ENCODE data around the gene TMEM39B. TPM values are rescaled to one million over a fixed set of nuclear protein-coding genes. Genes with fewer than 3 reads are reported as not detected.

Gene TMEM39B
- total and polyA plus RNA-seq, 2 of the 4 experiments (the other 2 are of a cell fraction), result 6.5 to 28.7 TPM

DNA sequence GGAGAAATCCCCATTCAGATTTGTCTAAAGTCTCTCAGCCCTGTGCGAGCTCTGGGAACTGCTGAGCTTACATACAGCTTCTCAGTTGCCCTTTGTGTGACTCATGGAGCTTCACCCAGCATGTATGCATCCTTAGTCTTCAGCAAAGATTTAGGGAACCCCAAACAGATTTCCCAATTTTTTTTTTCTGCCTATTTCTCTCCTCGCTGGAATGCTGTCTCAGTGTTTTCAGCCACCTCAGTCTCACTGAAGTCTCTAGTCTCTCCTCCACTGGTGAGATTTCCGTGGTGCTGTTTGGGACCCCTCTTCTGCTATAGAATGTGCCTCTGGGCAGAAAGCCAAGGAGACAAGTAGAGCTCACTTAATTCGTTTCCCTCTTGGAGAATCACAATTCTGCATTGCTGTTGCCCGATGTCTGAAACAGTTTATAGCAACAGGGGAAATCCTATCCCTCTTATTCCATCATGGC is 78.6 kb downstream of the TMEM39B start:
- H3K23ac ChIP-seq (ENCODE audit: low read depth, low read length), result peak overlapping the region; percentile 72; the same call in 1 of the 2 replicates
- TF ChIP-seq CHD1 (IDR thresholded peaks at IDR 0.05; ENCODE audit: low read depth, low read length) (no peak), POLR2A (IDR thresholded peaks at IDR 0.05; ENCODE audit: low read depth, low read length) (no peak), SMC3 (IDR thresholded peaks at IDR 0.05; ENCODE audit: low read depth, low read length) (peak; percentile 18; the same call in 1 of the 2 replicates), MAFK (IDR thresholded peaks at IDR 0.05; ENCODE audit: low read depth, low read length) (peak; percentile 58), RFX5 (IDR thresholded peaks at IDR 0.05; ENCODE audit: low read depth, low read length) (no peak), RAD21 (IDR thresholded peaks at IDR 0.05; ENCODE audit: low read length) (no peak), NFE2L2 (IDR thresholded peaks at IDR 0.05; ENCODE audit: low read depth, low read length) (no peak), BHLHE40 (IDR thresholded peaks at IDR 0.05; ENCODE audit: low read depth, low read length) (no peak), FOS (IDR thresholded peaks at IDR 0.05; ENCODE audit: low read depth, low read length) (peak; percentile 61), MAZ (IDR thresholded peaks at IDR 0.05; ENCODE audit: borderline replicate concordance, low read depth, low read length) (no peak), MXI1 (IDR thresholded peaks at IDR 0.05; ENCODE audit: borderline replicate concordance, low read depth, low read length) (no peak), CEBPB (IDR thresholded peaks at IDR 0.05; ENCODE audit: low read depth, low read length) (peak; percentile 29), RCOR1 (IDR thresholded peaks at IDR 0.05; ENCODE audit: insufficient replicate concordance, low read length) (no peak)
- TF ChIP-seq, protein P1, sequence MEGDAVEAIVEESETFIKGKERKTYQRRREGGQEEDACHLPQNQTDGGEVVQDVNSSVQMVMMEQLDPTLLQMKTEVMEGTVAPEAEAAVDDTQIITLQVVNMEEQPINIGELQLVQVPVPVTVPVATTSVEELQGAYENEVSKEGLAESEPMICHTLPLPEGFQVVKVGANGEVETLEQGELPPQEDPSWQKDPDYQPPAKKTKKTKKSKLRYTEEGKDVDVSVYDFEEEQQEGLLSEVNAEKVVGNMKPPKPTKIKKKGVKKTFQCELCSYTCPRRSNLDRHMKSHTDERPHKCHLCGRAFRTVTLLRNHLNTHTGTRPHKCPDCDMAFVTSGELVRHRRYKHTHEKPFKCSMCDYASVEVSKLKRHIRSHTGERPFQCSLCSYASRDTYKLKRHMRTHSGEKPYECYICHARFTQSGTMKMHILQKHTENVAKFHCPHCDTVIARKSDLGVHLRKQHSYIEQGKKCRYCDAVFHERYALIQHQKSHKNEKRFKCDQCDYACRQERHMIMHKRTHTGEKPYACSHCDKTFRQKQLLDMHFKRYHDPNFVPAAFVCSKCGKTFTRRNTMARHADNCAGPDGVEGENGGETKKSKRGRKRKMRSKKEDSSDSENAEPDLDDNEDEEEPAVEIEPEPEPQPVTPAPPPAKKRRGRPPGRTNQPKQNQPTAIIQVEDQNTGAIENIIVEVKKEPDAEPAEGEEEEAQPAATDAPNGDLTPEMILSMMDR (conservative IDR thresholded peaks at IDR 0.05; ENCODE audit: low read depth, low read length), result no peak
- TF ChIP-seq, protein P2, sequence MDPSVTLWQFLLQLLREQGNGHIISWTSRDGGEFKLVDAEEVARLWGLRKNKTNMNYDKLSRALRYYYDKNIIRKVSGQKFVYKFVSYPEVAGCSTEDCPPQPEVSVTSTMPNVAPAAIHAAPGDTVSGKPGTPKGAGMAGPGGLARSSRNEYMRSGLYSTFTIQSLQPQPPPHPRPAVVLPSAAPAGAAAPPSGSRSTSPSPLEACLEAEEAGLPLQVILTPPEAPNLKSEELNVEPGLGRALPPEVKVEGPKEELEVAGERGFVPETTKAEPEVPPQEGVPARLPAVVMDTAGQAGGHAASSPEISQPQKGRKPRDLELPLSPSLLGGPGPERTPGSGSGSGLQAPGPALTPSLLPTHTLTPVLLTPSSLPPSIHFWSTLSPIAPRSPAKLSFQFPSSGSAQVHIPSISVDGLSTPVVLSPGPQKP (IDR thresholded peaks at IDR 0.05; ENCODE audit: borderline replicate concordance, low read depth, low read length), result no peak
- TF ChIP-seq, protein P3, sequence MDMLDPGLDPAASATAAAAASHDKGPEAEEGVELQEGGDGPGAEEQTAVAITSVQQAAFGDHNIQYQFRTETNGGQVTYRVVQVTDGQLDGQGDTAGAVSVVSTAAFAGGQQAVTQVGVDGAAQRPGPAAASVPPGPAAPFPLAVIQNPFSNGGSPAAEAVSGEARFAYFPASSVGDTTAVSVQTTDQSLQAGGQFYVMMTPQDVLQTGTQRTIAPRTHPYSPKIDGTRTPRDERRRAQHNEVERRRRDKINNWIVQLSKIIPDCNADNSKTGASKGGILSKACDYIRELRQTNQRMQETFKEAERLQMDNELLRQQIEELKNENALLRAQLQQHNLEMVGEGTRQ (IDR thresholded peaks at IDR 0.05; ENCODE audit: low read depth, low read length), result no peak
- POLR2A ChIA-PET (ENCODE audit: unreplicated experiment), result no interaction called here
- no peak overlapping the region for H2AK5ac ChIP-seq (ENCODE audit: low read depth, low read length)
- no peak overlapping the region for H4K8ac ChIP-seq (ENCODE audit: low read depth in 2 of 2, low read length in 2 of 2)
- 0 out of 2 replicates have a peak overlapping the region, but pooled peaks have one; percentile 36 for H3K4ac ChIP-seq (ENCODE audit: low read depth, low read length)
- peak overlapping the region; percentile 59 for H2AK9ac ChIP-seq (replicated peaks; ENCODE audit: low read depth, low read length, poor library complexity)
- peak; percentile 90 for DNase-seq
- dilution Hi-C loops (cut with HindIII; ENCODE audit: low sequenced_read_pairs, unreplicated experiment), result no loop called here
- no peak overlapping the region for H2AFZ ChIP-seq (replicated peaks; ENCODE audit: low read length, poor library complexity)
- H3K27ac ChIP-seq (ENCODE audit: insufficient read depth, low read length), result peak overlapping the region; percentile 10; the same call in 1 of the 2 replicates
- peaks cover 8% of the 10 kb centered on the region for H3K4me1 ChIP-seq (ENCODE audit: control insufficient read depth, insufficient read depth, low read length)
- no peak overlapping the region for H3K18ac ChIP-seq (ENCODE audit: low read depth, low read length)
- H4K5ac ChIP-seq (ENCODE audit: low read depth, low read length), result no peak overlapping the region
- no peak overlapping the region for H3K56ac ChIP-seq (ENCODE audit: extremely low read depth, insufficient read depth, low read length)
- intact Hi-C loops (cut with micrococcal nuclease), result no loop called here
- no peaks in the 10 kb centered on the region for H3K9me3 ChIP-seq (ENCODE audit: control insufficient read depth, insufficient read depth, low read length)
- no peaks in the 10 kb centered on the region for H3K27me3 ChIP-seq (ENCODE audit: control insufficient read depth, insufficient read depth, low read length)
- no TSS peak for BruUV-seq (replicated peaks)
- no peak overlapping the region for H2BK15ac ChIP-seq (ENCODE audit: low read depth, low read length)
- H2BK120ac ChIP-seq (ENCODE audit: low read depth, low read length), result no peak overlapping the region
- H2BK5ac ChIP-seq (ENCODE audit: low read depth, low read length, poor library complexity, severe bottlenecking), result peak overlapping the region; percentile 10
- peaks cover 13% of the 10 kb centered on the region for H3K9me1 ChIP-seq (ENCODE audit: insufficient read depth, low read length)
- 17% methylated on average over 1 of the region's 5 CpGs; no CpG with 5 or more reads in 1 of the 2 experiments for WGBS, 2 experiments (ENCODE audit: extremely low coverage in 2 of 2, insufficient read length in 1 of 2)
- no peak overlapping the region for H4K91ac ChIP-seq (ENCODE audit: insufficient read depth, low read depth, low read length)
- peak; percentile 99 for ATAC-seq (ENCODE audit: low read depth)
- H2BK20ac ChIP-seq (ENCODE audit: low read depth, low read length), result no peak overlapping the region
- no peak overlapping the region for H3K4me3 ChIP-seq (ENCODE audit: insufficient read depth, low read depth, low read length)
- H3K14ac ChIP-seq (replicated peaks; ENCODE audit: low read depth, low read length), result no peak overlapping the region
- peaks cover 9% of the 10 kb centered on the region; the same call in 1 of the 2 replicates for H3K36me3 ChIP-seq (ENCODE audit: control insufficient read depth, insufficient read depth, low read length)
- H4K20me1 ChIP-seq (ENCODE audit: insufficient read depth, low read length), result peaks cover 36% of the 10 kb centered on the region
- CTCF ChIA-PET, result interaction anchor here (0.6 to 1.1 kb wide), 4 partner anchors 9 to 71 kb away, joined by 3 to 4 read pairs (median 3); partner anchors contain the start of gene KPNA6
- H3K9ac ChIP-seq (ENCODE audit: low read depth, low read length), result no peak overlapping the region
- peaks cover 31 to 71% of the 10 kb centered on the region in 2 experiments for H3K79me1 ChIP-seq (ENCODE audit: low read depth in 1 of 2, low read length in 2 of 2)
- in situ Hi-C loops (cut with MboI; ENCODE audit: low sequenced_read_pairs), result no loop called here
- H3K4me2 ChIP-seq (ENCODE audit: low read depth, low read length), result peak overlapping the region; percentile 86

All from IMR-90 (cell line).